ENCODE measurements around the gene CAPN3.

The CAPN3 gene

GRCh38 chr15:42358141-42358540 lies 1.2 kb upstream of the CAPN3 start:
- no peak for DNase-seq

DNA sequence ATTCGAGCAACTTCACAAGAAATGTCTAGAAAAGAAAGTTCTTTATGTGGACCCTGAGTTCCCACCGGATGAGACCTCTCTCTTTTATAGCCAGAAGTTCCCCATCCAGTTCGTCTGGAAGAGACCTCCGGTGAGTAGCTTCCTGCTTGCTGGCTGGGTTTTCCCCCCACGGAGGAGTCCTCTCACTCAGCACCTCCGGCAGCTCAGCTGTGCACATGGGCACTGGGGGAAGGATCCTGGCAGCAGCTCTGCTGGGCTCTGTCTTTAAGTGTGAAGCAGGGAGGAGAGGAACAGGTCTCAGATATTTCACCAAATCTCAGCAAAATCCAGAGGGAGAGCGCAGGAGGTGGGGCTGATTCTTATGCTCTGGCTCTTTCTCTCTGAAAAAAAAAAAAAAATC lies 684 bp downstream of the CAPN3 start:
- no peak for DNase-seq

GRCh38 chr15:42360535-42361112 lies 1.3 kb downstream of the CAPN3 start:
- no peak for DNase-seq

GRCh38 chr15:42363487-42363886 lies 4.2 kb downstream of the CAPN3 start:
- no peak for DNase-seq

DNA sequence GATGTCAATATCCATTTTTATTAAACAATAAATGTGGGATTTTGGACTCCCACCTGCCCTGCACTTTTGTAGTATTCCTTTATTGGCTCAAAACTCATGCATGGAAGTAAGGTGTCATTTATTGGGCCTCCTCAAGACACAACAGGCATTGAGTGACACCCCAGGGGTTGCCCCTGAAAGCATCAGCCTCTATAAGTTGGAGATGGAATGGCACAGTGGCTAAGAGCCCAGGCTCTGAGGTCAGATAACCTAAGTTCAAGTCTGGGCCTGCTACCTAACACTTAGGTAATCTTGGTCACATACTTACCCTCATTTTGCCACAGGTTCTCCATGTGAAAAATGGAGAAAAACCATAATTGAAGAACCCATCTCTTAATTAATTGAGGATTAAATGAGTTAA lies 4.6 kb downstream of the CAPN3 start:
- DNase-seq, result no peak

GRCh38 chr15:42364529-42364928 lies 5.2 kb downstream of the CAPN3 start:
- DNase-seq, result no peak

DNA sequence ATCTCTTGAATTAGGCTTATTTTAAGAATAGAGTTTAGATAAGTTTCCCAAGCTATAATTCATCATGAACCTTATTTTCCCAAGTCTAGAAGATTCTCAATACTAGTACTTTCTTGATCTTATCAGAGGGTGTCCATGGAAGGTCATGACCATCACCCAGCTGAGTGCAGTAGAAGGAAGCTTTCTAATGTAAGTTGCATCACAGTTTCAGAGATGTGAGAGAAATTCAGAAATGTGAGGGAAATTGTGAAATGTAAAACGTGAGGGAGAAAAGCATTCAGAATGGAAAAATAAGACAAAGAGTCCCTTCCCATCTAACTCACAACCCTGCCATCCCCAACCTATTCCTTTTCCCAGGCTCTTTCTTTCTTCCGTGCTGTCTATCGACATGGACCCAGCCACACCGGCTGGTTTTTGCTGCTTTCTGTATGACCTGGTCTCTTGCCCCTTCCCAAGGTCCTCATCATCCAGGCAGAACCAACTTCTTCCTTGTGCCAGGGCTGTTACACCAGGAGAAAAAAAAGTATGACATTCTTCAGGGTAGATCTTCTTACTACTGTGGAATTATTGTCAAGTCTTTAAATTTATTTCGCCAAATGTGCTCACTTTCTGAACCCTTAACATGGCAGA lies 6.7 kb downstream of the CAPN3 start:
- DNase-seq, result no peak

- no peak for DNase-seq
These were observed 7.7 kb downstream of the CAPN3 start for GRCh38 chr15:42367041-42367440.

DNA sequence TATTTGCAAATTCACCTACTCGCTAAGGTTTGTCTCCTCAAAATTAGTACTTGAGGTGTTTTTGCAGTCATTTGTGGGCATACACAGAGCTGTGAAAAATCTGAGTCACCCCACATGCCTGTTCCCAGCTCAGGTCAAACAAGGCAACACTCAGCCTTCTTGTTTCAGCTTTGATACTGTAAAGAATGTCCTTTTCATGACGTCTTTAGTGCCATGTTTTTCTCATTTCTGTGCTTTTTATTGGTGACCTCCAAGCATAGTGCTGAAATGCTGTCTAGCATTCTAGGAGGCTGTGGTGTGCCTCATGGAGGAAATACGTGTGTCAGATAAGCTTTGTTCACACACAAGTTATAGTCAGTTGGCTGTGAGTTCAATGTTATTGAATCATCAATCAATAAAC lies 8.8 kb downstream of the CAPN3 start:
- DNase-seq, result no peak

DNA sequence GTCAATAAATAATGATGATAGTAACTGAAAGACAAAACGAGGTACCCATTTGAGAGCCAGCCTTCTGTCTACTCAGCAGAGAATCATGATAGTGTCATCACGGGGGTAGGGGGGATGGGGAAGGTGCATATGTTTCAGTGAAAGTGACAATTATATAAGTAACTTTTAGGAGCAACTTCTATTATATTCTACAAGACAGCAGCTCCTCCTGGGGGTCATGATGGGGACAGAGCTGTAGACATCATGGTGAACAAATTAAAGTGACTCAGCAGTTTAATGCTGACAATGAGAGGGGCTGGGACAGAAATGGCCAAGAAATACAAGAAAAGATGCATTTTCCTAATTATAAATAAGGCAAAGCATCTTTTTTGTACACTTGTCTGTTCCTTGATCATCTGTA lies 11.8 kb downstream of the CAPN3 start:
- peak; percentile 17 for DNase-seq

- no peak for DNase-seq
These were observed 14.0 kb downstream of the CAPN3 start for GRCh38 chr15:42373274-42373673.

- no peak for DNase-seq
These were observed 14.6 kb downstream of the CAPN3 start for GRCh38 chr15:42373936-42374335.

GRCh38 chr15:42374810-42375209 lies 15.5 kb downstream of the CAPN3 start:
- no peak for DNase-seq

GRCh38 chr15:42375252-42375651 lies 16.0 kb downstream of the CAPN3 start:
- DNase-seq, result no peak

- no peak for DNase-seq
These were observed 16.6 kb downstream of the CAPN3 start for GRCh38 chr15:42375941-42376340.

DNA sequence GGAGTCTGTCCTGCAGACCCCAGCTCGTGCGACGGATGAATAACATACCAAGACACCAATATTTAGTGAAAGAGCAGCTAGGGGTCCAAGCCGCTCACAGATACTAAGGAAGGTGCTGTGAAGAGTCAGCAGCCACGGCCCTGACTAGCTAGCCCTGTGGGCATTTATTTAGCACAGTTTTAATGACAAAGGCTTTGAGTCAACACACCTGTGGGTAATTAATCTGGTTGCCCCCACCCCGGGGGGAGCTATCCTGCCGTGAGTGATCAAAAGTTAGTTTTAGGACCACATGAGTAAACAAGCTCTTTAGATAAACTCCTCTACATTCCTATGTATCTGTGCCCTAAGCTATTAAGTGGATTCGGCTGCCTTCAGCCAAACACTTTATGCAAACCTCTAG lies 18.7 kb downstream of the CAPN3 start:
- no peak for DNase-seq

DNA sequence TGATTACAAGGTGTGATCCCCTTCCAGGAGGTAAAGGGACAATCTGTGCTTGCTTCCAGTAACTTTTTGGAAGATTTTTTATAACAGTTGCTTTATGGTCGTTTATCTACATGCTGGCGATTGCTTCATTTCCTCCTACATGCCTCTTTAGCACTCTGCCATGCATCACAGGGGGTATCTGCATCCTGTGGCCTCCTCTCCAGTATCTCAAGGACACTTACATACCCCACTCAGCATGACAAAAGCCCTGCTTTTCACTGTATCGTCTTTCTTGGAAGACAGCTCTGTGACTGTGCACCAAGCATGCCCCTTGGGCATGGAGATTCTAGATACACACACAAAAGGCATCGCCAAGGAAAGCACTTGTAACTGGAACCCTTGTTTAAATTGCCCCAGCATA lies 25.3 kb downstream of the CAPN3 start:
- no peak for DNase-seq

DNA sequence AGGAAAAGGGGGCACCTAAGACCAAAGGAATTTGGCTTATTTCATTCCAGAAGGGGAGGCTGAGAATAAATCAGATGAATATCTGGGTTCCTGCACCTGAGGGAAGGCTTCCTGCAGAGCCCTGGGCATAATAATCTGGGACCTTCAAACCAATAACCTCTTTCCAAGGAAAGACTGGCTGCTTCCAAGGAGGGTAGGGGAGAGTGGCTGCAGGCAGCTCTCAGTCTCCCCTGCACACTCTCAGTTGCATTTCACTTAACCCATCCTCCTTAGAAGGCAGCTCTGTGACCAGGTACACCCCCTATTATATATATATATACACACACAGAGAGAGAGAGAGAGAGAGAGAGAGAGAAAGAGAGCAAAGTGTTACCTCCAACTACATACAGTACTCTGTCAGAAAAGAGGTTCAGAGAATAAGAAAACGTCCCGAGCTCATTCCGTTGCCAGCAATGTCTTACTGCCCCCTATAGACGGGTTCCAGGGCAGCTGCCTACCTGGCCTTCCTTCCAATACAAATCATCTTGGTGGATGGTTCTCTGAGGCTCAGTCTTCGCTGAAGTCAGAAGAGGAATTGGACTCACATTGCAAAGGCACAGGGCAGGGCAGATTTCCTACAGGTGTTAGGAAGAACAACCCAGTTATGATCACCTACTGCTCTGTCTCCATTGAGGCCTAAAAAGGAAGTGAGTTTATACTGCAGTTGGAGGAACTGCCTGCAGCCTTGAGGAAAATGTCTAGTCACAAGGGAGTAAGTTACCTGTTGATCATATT lies 26.1 kb downstream of the CAPN3 start:
- peak; percentile 50 for DNase-seq

DNA sequence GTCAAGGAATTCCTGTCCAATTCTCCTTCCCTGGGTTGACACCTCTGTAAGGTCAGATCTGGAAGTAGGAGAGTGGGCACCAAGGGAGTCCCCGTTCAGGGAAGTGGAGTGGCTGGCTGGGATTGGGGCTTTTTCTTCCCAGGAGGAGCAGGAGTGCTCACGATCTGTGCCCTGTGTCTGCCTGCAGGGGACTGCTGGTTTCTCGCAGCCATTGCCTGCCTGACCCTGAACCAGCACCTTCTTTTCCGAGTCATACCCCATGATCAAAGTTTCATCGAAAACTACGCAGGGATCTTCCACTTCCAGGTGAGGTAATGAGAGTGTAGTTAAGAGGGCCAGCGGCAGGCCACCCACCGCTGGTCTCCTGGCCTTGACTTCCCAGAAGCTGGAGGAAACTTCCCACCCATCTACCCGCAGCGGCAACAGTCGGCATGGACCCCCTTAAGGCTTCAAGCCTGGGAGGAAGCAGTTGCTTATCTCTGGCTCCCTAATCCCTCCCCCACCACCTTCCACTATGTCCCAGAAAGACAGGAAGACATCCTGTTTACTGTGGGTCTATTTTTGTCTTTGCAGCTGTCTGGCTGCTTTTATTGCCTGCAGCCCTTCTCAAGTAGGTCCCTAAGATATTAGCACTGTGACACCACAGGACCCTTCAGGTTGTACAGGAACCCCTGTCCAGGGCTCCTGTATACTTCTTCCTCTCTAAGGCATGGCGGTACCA lies 26.8 kb downstream of the CAPN3 start:
- no peak for DNase-seq

GRCh38 chr15:42387603-42388002 lies 28.3 kb downstream of the CAPN3 start:
- DNase-seq, result no peak

DNA sequence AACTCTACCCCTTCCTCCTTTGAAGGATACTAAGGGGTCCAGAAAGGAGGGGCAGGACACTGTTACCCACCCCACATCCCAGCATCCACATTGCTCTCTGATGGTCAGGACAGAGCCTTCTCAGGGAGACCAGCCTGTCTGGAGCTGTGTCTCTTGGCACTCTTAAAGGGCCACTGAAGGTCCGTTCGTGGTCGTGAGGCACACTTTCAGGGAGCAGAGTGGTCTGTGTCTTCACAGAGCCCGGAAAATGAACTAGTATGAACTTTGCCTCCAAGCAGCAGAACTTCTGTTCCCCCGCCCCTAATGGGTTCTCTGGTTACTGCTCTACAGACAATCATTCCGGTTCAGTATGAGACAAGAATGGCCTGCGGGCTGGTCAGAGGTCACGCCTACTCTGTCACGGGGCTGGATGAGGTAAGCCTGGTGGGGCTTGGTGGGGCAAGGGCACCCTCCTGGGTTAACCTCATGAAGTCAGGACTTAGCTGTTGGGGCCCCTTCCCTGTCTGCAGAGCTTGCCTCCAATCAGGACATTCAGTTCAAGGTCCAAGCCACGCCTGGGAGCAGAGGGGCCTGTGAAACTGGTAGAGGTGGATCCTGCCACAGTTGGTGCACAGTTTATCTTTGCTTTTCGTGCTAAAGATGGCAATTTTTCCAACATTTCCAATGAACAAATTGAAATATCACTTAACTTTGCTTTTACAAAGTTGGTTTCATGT lies 33.2 kb downstream of the CAPN3 start:
- no peak for DNase-seq

GRCh38 chr15:42394106-42394505 lies 34.8 kb downstream of the CAPN3 start:
- DNase-seq, result no peak

GRCh38 chr15:42395838-42396237 lies 36.5 kb downstream of the CAPN3 start:
- no peak for DNase-seq

Measured in activated CD4-positive, alpha-beta T cell treated with anti-CD3 and anti-CD28 coated beads, Interleukin-2, amount 50 U/mL, for 16 hours (primary cell).